GM23338 (cell line): ENCODE data around the gene VCPKMT. TPM values are rescaled to one million over a fixed set of nuclear protein-coding genes. Genes with fewer than 3 reads are reported as not detected.

Source experiments
- polyA plus RNA-seq: library from polyadenylated mRNA; unstranded; fragments of >200 nt; fragmentation: Nextera tagmentation; extraction: Ambion mirVana; gene quantifications from 2 replicates; pipeline ENCODE4 v1.2.1, GENCODE V29; 2016
- small RNA-seq: library from RNA; depleted of rRNA; stranded (forward); fragments of <200 nt; gene quantifications from one replicate; pipeline ENCODE3, GENCODE V24; 2014; ENCODE audit warnings: low replicate concordance
- total RNA-seq: library from RNA; depleted of rRNA; stranded (reverse); fragments of >200 nt; shearing (Covaris generic); gene quantifications from 2 replicates; pipeline ENCODE4 v1.2.3, GENCODE V29; 2014; rRNA removed

Gene VCPKMT
- total and polyA plus RNA-seq, 2 experiments from 2014 or later: 12.3 to 15.8 TPM

Small RNAs within 50 kb of the gene (small RNA-seq; reads per million reads assigned to genes)
- gene RF00019: not detected

Other genes starting within 250 kb of the VCPKMT start
- gene ARF6, start 223.5 kb downstream of the VCPKMT start, total RNA-seq: 60.1 and 73.1 TPM in 2 replicates
- 42.5 and 47.8 TPM in 2 replicates for gene ARF6, start 223.5 kb downstream of the VCPKMT start, polyA plus RNA-seq
- gene SOS2, start 115.0 kb upstream of the VCPKMT start, total RNA-seq: 8.7 and 11.4 TPM in 2 replicates
- 3.5 and 3.8 TPM in 2 replicates for gene SOS2, start 115.0 kb upstream of the VCPKMT start, polyA plus RNA-seq
- gene L2HGDH, start 195.7 kb upstream of the VCPKMT start, total RNA-seq: 22.0 and 28.5 TPM in 2 replicates
- 12.3 and 13.5 TPM in 2 replicates for gene L2HGDH, start 195.7 kb upstream of the VCPKMT start, polyA plus RNA-seq
- 9.5 and 22.5 TPM in 2 replicates for gene DMAC2L, start 195.8 kb upstream of the VCPKMT start, total RNA-seq
- gene DMAC2L, start 195.8 kb upstream of the VCPKMT start, polyA plus RNA-seq: 30.8 and 33.8 TPM in 2 replicates